Loucy (cell line): ENCODE data around the gene RORC.

Source experiments
- H2AFZ ChIP-seq: fragments of 200-600 bp; sonication (generic); 2 replicates; pipeline ENCODE4 v1.6.0; 2016; ENCODE audit warnings: antibody characterized with exemption, mild to moderate bottlenecking, low read length, moderate library complexity
- H3F3A ChIP-seq: fragments of 200-600 bp; 2 replicates; pipeline ENCODE4 v1.6.0; 2016; ENCODE audit warnings: antibody characterized with exemption, low read depth, mild to moderate bottlenecking
- H3K27me3 ChIP-seq: fragments of 200-600 bp; sonication (generic); 2 replicates; pipeline ENCODE4 v1.6.1; 2014; ENCODE audit warnings: low read length, mild to moderate bottlenecking; ENCODE audit not compliant: insufficient read depth, poor library complexity, severe bottlenecking
- H3K36me3 ChIP-seq: fragments of 200-600 bp; sonication (generic); 2 replicates; pipeline ENCODE4 v1.6.1; 2016; ENCODE audit warnings: low read length; ENCODE audit not compliant: insufficient read depth
- H3K4me1 ChIP-seq: fragments of 200-600 bp; sonication (generic); 2 replicates; pipeline ENCODE4 v1.5.1; 2014; ENCODE audit warnings: low read length, mild to moderate bottlenecking; ENCODE audit not compliant: insufficient read depth, poor library complexity, severe bottlenecking
- H3K4me2 ChIP-seq: fragments of 200-600 bp; sonication (generic); 2 replicates; pipeline ENCODE4 v1.6.0; 2014; ENCODE audit warnings: antibody characterized with exemption, low read length, low read depth, mild to moderate bottlenecking; ENCODE audit not compliant: poor library complexity, severe bottlenecking
- H3K4me3 ChIP-seq: fragments of 200-600 bp; sonication (generic); 2 replicates; pipeline ENCODE4 v1.5.1; 2014; ENCODE audit warnings: low read length, mild to moderate bottlenecking, mixed read lengths; ENCODE audit not compliant: poor library complexity, severe bottlenecking
- H3K79me2 ChIP-seq: fragments of 200-600 bp; sonication (generic); 2 replicates; pipeline ENCODE4 v1.6.1; 2014; ENCODE audit warnings: low read length; ENCODE audit not compliant: insufficient read depth
- H3K9ac ChIP-seq: fragments of 200-600 bp; sonication (generic); 2 replicates; pipeline ENCODE4 v1.6.0; 2014; ENCODE audit warnings: mild to moderate bottlenecking, low read depth, low read length, moderate library complexity; ENCODE audit not compliant: poor library complexity, severe bottlenecking
- H3K9me2 ChIP-seq: fragments of 200-600 bp; sonication (generic); replicated peaks from 2 replicates; pipeline ENCODE4 v1.6.1; 2016; ENCODE audit warnings: low read depth, low read length, mixed read lengths
- H3K9me3 ChIP-seq: fragments of 200-600 bp; sonication (generic); 2 replicates; pipeline ENCODE4 v1.6.1; 2014; ENCODE audit warnings: mild to moderate bottlenecking, antibody characterized with exemption, low read length, low read depth; ENCODE audit not compliant: insufficient read depth
- H4K20me1 ChIP-seq: fragments of 200-600 bp; sonication (generic); 2 replicates; pipeline ENCODE4 v1.6.0; 2014; ENCODE audit warnings: antibody characterized with exemption, low read length, mild to moderate bottlenecking; ENCODE audit not compliant: insufficient read depth, poor library complexity, severe bottlenecking
- EZH2phosphoT487 ChIP-seq: fragments of 200-600 bp; IDR thresholded peaks from 2 replicates; pipeline ENCODE4 v1.6.1; 2018; ENCODE audit warnings: antibody characterized with exemption, mild to moderate bottlenecking, moderate library complexity, borderline replicate concordance
- TF ChIP-seq, protein P1 (sequence below): fragments of 200-600 bp; sonication (generic); conservative IDR thresholded peaks from 2 replicates; pipeline ENCODE4 v1.5.1; 2014; ENCODE audit warnings: mild to moderate bottlenecking, antibody characterized with exemption, low read length

The RORC gene

DNA sequence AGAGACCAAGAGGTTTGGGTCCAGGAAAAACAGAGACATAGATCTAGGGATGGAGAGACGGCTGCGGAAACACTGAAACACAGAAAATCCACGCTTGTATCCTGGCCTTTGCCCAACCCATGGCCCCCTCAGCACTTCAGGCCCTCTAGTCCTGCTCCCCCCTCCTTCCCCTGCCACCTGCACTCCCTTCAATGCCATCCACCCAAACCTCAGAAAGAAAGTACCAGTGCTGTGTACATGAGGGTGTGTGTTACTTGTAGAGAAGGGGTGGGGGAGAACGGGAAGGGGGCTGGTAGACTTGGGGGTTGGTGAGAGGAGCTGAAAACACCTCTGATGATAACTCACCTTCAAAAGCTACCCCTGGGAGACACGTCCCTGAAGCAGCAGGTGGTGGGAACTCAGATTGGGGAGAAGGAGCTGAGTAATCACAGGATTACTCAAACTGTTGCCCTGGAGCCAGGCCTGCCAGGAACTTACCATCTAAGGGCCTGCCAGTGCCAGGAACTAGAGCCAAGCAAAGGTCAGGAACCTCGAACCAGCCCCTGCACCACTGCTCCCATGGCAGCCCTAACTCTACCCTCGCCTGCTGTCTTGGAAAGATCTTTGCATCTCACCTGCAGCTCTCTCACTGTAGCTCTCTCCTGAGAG lies 11.5 kb downstream of the RORC start:
- Histone ChIP-seq H3K36me3 (no peaks in the 10 kb centered on the region), H3F3A (no peaks in the 10 kb centered on the region), H3K27me3 (no peaks in the 10 kb centered on the region), H3K9ac (no peak overlapping the region), H3K4me3 (no peak overlapping the region), H3K9me2 (no peaks in the 10 kb centered on the region), H3K4me1 (peaks cover 55% of the 10 kb centered on the region), H3K9me3 (no peaks in the 10 kb centered on the region), H3K4me2 (peak overlapping the region; percentile 61), H3K79me2 (no peaks in the 10 kb centered on the region), H4K20me1 (no peaks in the 10 kb centered on the region), H2AFZ (no peak overlapping the region)
- TF ChIP-seq, protein P1, sequence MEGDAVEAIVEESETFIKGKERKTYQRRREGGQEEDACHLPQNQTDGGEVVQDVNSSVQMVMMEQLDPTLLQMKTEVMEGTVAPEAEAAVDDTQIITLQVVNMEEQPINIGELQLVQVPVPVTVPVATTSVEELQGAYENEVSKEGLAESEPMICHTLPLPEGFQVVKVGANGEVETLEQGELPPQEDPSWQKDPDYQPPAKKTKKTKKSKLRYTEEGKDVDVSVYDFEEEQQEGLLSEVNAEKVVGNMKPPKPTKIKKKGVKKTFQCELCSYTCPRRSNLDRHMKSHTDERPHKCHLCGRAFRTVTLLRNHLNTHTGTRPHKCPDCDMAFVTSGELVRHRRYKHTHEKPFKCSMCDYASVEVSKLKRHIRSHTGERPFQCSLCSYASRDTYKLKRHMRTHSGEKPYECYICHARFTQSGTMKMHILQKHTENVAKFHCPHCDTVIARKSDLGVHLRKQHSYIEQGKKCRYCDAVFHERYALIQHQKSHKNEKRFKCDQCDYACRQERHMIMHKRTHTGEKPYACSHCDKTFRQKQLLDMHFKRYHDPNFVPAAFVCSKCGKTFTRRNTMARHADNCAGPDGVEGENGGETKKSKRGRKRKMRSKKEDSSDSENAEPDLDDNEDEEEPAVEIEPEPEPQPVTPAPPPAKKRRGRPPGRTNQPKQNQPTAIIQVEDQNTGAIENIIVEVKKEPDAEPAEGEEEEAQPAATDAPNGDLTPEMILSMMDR: no peak
- no peak for TF ChIP-seq EZH2phosphoT487

DNA sequence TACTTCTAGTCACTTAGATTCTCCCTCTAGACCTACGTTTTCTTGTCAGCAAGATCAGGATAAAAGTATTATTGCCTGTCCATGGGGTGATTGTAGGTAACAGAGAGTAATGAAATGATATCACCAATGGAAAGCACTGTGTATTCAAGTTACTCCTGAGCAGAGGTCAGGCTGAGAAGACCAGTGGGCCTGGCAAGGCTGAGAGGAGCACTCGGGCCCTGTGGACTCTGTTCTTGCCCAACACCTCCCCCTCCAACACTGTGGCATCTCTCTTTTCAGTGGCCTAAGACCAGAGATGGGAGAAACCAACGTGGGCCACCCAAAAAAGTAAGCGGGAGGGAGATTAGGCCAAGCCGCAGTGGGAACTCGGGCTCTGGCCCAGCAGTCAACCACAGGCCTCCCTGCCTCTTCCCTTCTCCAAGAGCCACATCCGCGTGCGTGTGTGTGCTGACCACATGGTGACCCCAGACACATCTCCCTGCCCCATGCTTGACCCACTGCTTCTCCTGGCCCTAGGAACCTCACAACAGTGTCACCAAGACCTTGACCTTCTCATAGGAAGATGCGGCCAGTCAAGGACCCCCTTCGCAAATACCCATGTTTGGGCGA lies 12.3 kb downstream of the RORC start:
- Histone ChIP-seq H3K36me3 (no peaks in the 10 kb centered on the region), H3K4me3 (no peak overlapping the region), H3K27me3 (no peaks in the 10 kb centered on the region), H2AFZ (no peak overlapping the region), H3K9me2 (no peaks in the 10 kb centered on the region), H4K20me1 (no peaks in the 10 kb centered on the region), H3K4me2 (no peak overlapping the region), H3K9me3 (no peaks in the 10 kb centered on the region), H3F3A (no peaks in the 10 kb centered on the region), H3K79me2 (no peaks in the 10 kb centered on the region), H3K9ac (no peak overlapping the region), H3K4me1 (peaks cover 52% of the 10 kb centered on the region)
- TF ChIP-seq EZH2phosphoT487: no peak
- TF ChIP-seq, protein P1: no peak

DNA sequence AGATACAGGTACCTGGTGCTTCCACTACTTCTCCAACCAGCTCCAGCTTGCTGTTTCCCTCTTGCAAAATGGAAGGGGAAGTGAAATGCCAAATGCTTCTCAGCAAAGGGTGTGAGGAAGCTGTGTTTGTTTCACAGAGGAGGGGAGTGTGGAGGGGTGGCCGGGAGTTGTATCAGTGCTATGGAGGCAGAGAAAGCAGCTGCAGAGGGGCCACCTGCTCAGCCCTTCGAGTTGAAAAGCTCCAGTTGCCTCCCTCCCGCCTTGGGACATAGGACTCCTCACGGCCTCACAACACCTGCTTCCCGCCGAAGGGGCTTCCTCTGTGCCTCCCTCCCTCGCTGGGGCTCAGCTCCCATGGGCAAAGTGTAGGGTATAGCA lies 14.3 kb downstream of the RORC start:
- TF ChIP-seq EZH2phosphoT487: no peak
- TF ChIP-seq, protein P1: no peak
- Histone ChIP-seq H3K9ac (no peak overlapping the region), H3K79me2 (no peaks in the 10 kb centered on the region), H3K9me3 (no peaks in the 10 kb centered on the region), H3K4me1 (peaks cover 50% of the 10 kb centered on the region), H3K4me3 (no peak overlapping the region), H2AFZ (no peak overlapping the region), H4K20me1 (no peaks in the 10 kb centered on the region), H3K36me3 (no peaks in the 10 kb centered on the region), H3K4me2 (no peak overlapping the region), H3K9me2 (no peaks in the 10 kb centered on the region), H3F3A (no peaks in the 10 kb centered on the region), H3K27me3 (no peaks in the 10 kb centered on the region)
